HG02642 (cell line): Measurements from ENCODE around the gene WIPF1.

ENCODE experiments used
- ATAC-seq: cut with Tn5 transposase; IDR thresholded peaks from one replicate; pipeline ENCODE4 v1.9.1; 2021; ENCODE audit warnings: mild to moderate bottlenecking; ENCODE audit not compliant: unreplicated experiment, poor library complexity

WIPF1 gene

GRCh38 chr2:174600349-174600748 lies 2.7 kb upstream of the WIPF1 start:
- no peak for ATAC-seq

- no peak for ATAC-seq
Measured at GRCh38 chr2:174599310-174599921, 1.8 kb upstream of the WIPF1 start.

- ATAC-seq = no peak
Measured at GRCh38 chr2:174597009-174597344, 627 bp downstream of the WIPF1 start.

- ATAC-seq = no peak
Measured at GRCh38 chr2:174595891-174596397, 1.7 kb downstream of the WIPF1 start.

- no peak for ATAC-seq
Measured at GRCh38 chr2:174595116-174595809, 2.3 kb downstream of the WIPF1 start.

- no peak for ATAC-seq
Measured at GRCh38 chr2:174594456-174594855, 3.1 kb downstream of the WIPF1 start.

GRCh38 chr2:174593574-174594203 lies 3.9 kb downstream of the WIPF1 start:
- peak; percentile 70 for ATAC-seq

GRCh38 chr2:174593041-174593440 lies 4.6 kb downstream of the WIPF1 start:
- no peak for ATAC-seq

GRCh38 chr2:174591740-174592139 lies 5.9 kb downstream of the WIPF1 start:
- no peak for ATAC-seq

- no peak for ATAC-seq
Measured at GRCh38 chr2:174590928-174591648, 6.5 kb downstream of the WIPF1 start.

- no peak for ATAC-seq
Measured at GRCh38 chr2:174590346-174590745, 7.3 kb downstream of the WIPF1 start.

GRCh38 chr2:174589334-174589733 lies 8.3 kb downstream of the WIPF1 start:
- no peak for ATAC-seq

- no peak for ATAC-seq
Measured at GRCh38 chr2:174588463-174588862, 9.1 kb downstream of the WIPF1 start.

GRCh38 chr2:174587579-174587978 lies 10.0 kb downstream of the WIPF1 start:
- no peak for ATAC-seq

GRCh38 chr2:174586418-174587295 lies 10.9 kb downstream of the WIPF1 start:
- no peak for ATAC-seq

GRCh38 chr2:174585657-174586252 lies 11.8 kb downstream of the WIPF1 start:
- no peak for ATAC-seq

- ATAC-seq = no peak
Measured at GRCh38 chr2:174585146-174585545, 12.5 kb downstream of the WIPF1 start.

GRCh38 chr2:174581491-174581890 lies 16.1 kb downstream of the WIPF1 start:
- no peak for ATAC-seq

- ATAC-seq = no peak
Measured at GRCh38 chr2:174580951-174581350, 16.7 kb downstream of the WIPF1 start.
